Osteocyte (in vitro differentiated cells): ENCODE data around the gene R3HDM2. TPM values are rescaled to one million over a fixed set of nuclear protein-coding genes. Genes with fewer than 3 reads are reported as not detected.

Experiments
- DNase-seq: peaks from one replicate; pipeline ENCODE4 v3.0.0; 2021; ENCODE audit warnings: mixed read lengths; ENCODE audit not compliant: unreplicated experiment; ENCODE audit errors: extremely low spot score
- H3K27ac Mint-ChIP-seq: one replicate; pipeline ENCODE4 v1.8.0; 2021; ENCODE audit warnings: mild to moderate bottlenecking, mixed read lengths; ENCODE audit not compliant: unreplicated experiment
- H3K27me3 Mint-ChIP-seq: one replicate; pipeline ENCODE4 v1.8.0; 2021; ENCODE audit warnings: mixed read lengths; ENCODE audit not compliant: unreplicated experiment
- H3K36me3 Mint-ChIP-seq: one replicate; pipeline ENCODE4 v1.8.0; 2021; ENCODE audit warnings: mixed read lengths; ENCODE audit not compliant: unreplicated experiment
- H3K4me1 Mint-ChIP-seq: one replicate; pipeline ENCODE4 v1.8.0; 2021; ENCODE audit warnings: mixed read lengths; ENCODE audit not compliant: unreplicated experiment
- H3K4me3 Mint-ChIP-seq: one replicate; pipeline ENCODE4 v1.8.0; 2021; ENCODE audit warnings: mild to moderate bottlenecking, moderate library complexity, mixed read lengths; ENCODE audit not compliant: unreplicated experiment
- H3K9me3 Mint-ChIP-seq: one replicate; pipeline ENCODE4 v1.8.0; 2021; ENCODE audit warnings: mixed read lengths; ENCODE audit not compliant: unreplicated experiment
- total RNA-seq: library from RNA; stranded (reverse); gene quantifications from 2 replicates; pipeline ENCODE4 v1.2.1, GENCODE V29; 2021
- TF ChIP-seq, protein P1 (sequence below): fragments of 200-600 bp; sonication (generic); IDR thresholded peaks from 2 replicates; pipeline ENCODE4 v1.5.0; 2021; ENCODE audit warnings: antibody characterized with exemption, mild to moderate bottlenecking, moderate library complexity

Gene R3HDM2
- total RNA-seq, 1 donor from 2014 or later, result 65.0 TPM

DNA sequence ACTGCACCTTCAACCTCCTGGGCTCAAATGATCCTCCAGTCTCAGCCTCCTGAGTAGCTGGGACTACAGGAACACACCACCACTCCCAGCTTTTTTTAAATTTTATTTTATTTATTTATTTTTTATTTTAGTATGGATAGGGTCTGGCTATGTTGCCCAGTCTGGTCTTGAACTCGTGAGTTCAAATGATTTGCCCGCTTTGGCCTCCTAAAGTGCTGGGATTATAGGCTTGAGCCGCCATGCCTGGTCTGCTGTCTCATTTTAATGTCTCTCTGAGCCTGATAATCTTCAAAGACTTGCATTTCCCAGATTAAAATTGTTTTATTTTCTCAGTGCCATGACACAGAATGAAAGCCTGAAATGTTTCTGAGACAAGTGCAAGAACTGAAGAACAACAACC is 2.5 kb upstream of the R3HDM2 start:
- Mint-ChIP-seq H3K27me3 (no peaks in the 10 kb centered on the region), H3K4me1 (peaks cover 19% of the 10 kb centered on the region), H3K27ac (no peak overlapping the region), H3K4me3 (no peak overlapping the region), H3K36me3 (no peaks in the 10 kb centered on the region), H3K9me3 (no peaks in the 10 kb centered on the region)
- TF ChIP-seq, protein P1, sequence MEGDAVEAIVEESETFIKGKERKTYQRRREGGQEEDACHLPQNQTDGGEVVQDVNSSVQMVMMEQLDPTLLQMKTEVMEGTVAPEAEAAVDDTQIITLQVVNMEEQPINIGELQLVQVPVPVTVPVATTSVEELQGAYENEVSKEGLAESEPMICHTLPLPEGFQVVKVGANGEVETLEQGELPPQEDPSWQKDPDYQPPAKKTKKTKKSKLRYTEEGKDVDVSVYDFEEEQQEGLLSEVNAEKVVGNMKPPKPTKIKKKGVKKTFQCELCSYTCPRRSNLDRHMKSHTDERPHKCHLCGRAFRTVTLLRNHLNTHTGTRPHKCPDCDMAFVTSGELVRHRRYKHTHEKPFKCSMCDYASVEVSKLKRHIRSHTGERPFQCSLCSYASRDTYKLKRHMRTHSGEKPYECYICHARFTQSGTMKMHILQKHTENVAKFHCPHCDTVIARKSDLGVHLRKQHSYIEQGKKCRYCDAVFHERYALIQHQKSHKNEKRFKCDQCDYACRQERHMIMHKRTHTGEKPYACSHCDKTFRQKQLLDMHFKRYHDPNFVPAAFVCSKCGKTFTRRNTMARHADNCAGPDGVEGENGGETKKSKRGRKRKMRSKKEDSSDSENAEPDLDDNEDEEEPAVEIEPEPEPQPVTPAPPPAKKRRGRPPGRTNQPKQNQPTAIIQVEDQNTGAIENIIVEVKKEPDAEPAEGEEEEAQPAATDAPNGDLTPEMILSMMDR, result no peak
- no peak for DNase-seq

DNA sequence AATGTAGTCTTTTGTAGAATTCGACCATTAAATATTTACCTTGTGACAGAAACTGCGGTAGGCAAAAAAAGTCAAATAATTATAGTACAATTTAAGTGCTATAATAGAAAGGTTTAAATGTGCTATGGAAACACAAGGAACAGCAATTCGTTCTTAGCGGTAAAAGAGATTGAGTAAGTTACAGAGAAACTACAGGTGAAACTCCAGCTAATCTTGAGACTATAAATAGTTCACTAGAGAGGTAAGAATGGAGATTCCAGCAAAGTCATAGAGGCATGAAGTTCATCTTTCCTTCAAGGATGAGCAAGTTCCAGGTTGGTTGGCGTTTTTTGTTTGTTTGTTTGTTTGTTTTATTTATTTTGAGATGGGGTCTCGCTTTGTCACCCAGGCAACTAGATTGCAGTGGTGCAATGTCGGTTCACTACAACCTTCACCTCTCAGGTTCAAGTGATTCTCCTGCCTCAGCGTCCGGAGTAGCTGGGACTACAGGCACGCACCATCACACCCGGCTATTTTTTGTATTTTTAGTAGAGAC is 878 bp upstream of the R3HDM2 start:
- Mint-ChIP-seq H3K4me3 (peak overlapping the region; percentile 81), H3K36me3 (no peaks in the 10 kb centered on the region), H3K27me3 (no peaks in the 10 kb centered on the region), H3K4me1 (peaks cover 27% of the 10 kb centered on the region), H3K9me3 (no peaks in the 10 kb centered on the region), H3K27ac (peak overlapping the region; percentile 97)
- no peak for DNase-seq
- TF ChIP-seq, protein P1, result no peak

DNA sequence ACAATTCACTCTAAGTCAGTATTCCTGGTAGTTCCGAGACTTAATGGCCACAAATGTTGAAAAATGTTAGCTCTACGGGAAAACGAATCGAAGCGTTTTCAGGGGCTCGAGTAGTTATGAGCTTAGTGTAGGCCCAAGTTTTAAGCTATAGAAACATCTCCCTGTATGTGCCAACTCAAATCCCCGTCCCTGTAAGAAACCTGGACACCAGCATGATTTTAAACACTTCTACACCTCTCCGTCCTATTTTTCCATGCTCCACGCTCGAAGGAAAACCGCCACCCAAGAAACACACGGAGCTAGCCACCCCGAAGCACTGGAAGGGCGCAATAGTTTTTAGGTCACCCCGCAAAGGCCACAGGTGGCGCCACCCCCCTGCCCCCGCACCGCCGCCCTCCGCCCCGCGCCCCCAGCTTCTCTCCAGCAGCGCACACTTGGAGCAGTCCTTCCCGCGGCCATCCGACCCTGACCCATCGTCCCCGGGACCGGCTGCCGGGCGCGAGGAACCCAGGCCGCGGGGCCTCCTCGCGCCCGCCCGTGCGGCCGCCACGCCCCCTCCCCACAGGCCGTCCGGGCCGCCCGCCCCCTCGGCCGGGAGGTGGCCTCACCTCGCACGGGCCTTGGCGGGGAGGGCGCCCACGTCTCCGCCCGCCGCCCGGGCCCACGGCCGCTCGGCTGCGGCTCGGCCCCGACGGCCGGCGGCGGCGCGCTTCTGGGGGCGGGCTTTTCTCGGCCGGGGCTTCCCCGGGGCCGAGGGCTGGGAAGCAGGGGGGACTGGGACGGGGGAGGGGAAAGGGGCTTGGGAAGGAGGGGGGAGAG is 522 bp downstream of the R3HDM2 start:
- Mint-ChIP-seq H3K4me3 (peak overlapping the region; percentile 93), H3K27me3 (no peaks in the 10 kb centered on the region), H3K27ac (peak overlapping the region; percentile 97), H3K36me3 (peaks cover 2% of the 10 kb centered on the region), H3K4me1 (peaks cover 27% of the 10 kb centered on the region), H3K9me3 (no peaks in the 10 kb centered on the region)
- TF ChIP-seq, protein P1, result peak; percentile 6
- DNase-seq, result peak; percentile 85

DNA sequence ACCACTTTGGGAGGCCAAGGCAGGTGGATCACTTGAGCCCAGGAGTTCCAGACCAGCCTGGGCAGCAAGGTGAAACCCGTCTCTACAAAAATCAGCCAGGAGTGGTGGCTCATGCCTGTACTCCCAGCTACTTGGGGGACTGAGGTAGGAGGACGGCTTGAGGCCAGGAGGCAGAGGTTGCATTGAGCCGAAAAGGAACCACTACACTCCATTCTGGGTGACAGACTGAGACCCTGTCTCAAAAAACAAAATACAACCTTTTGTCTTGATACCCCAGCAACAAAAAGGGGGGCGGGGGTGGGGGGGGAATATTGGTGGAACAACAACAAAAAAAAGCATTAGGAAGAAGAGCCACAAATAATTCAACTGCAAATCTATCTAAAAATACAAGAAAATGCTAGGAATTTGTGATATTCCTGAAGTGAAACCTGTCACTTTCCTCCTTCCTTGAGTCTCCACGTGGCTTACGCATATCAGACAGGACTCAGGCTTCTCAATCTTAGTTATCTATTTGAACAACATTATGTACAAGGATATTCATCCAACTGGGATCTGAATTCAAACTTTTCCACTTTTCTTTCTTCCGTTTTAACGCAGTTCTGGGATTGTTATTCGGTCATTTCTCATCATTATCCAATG is 1.3 kb downstream of the R3HDM2 start:
- DNase-seq, result no peak
- H3K4me3 Mint-ChIP-seq, result peak overlapping the region; percentile 93
- H3K27ac Mint-ChIP-seq, result peak overlapping the region; percentile 97

More for the DNA sequence above, 1.3 kb downstream of the R3HDM2 start:
- Mint-ChIP-seq H3K27me3 (no peaks in the 10 kb centered on the region), H3K9me3 (no peaks in the 10 kb centered on the region), H3K4me1 (peaks cover 27% of the 10 kb centered on the region), H3K36me3 (peaks cover 3% of the 10 kb centered on the region)
- TF ChIP-seq, protein P1, result no peak
